ENCODE measurements around the gene KCNQ5. TPM values are rescaled to one million over a fixed set of nuclear protein-coding genes. Genes with fewer than 3 reads are reported as not detected.

KCNQ5 gene
- total and polyA plus RNA-seq, 11 donors: 0.06 to 0.18 TPM; not detected in 9

DNA sequence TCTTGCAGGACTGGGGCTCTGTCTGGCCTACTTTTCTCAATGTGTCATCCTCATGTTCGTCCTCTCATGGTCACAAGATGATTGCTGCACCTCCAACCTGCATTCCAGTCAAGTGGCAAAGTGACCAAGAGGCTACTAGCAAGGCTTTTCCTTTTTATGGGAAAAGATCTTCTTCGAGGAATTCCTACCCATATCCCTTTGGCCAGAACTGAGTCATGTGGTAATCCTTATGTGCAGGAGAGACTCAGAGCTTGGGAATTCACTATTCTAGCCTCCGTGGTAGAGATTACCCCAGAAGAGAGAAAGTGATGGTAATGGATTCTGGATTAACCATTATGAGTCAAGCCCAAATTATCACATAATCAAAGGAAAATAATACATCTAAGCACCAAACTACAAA, 162.7 kb downstream of the KCNQ5 start:
- WGBS, 4 donors: 63 to 75% (median 68%) methylated on average over 3 of the region's 3 CpGs
- intact Hi-C loops (cut with DNase I): no loop called here
- TF ChIP-seq, protein P1, sequence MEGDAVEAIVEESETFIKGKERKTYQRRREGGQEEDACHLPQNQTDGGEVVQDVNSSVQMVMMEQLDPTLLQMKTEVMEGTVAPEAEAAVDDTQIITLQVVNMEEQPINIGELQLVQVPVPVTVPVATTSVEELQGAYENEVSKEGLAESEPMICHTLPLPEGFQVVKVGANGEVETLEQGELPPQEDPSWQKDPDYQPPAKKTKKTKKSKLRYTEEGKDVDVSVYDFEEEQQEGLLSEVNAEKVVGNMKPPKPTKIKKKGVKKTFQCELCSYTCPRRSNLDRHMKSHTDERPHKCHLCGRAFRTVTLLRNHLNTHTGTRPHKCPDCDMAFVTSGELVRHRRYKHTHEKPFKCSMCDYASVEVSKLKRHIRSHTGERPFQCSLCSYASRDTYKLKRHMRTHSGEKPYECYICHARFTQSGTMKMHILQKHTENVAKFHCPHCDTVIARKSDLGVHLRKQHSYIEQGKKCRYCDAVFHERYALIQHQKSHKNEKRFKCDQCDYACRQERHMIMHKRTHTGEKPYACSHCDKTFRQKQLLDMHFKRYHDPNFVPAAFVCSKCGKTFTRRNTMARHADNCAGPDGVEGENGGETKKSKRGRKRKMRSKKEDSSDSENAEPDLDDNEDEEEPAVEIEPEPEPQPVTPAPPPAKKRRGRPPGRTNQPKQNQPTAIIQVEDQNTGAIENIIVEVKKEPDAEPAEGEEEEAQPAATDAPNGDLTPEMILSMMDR (IDR thresholded peaks at IDR 0.05): no peak
- no peak for TF ChIP-seq POLR2A (IDR thresholded peaks at IDR 0.05)

DNA sequence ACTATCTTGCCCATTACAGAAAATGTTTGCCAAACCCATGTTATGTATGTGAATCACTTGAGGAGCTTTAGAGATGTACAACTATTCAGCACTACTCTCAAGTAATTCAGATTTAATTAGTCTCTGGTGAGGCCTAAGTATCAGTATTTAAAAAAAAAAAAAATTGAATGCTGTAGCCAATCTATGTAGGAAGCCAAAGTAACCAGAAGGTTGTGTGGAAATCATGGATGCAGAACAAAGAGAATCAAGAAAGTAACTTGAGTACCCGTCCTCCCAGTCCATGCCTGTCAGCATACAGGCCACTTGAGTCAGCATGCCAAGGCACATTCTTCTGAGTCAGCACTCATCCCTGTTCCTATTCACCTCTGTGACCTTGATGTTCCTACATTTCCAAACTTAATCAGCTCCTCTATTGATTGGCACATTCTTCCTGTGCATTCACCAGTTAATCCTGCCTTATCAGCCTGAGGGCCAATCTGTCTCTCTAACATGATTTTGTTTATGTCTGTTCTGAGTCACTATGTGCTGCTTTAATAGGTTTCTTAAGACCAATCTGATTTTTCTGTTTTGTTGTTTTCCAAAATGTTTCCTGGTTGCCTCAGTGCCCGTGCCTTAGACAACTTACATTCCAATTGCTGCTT, 165.6 kb downstream of the KCNQ5 start:
- DNase-seq (no peak), ATAC-seq (no peak)
- TF ChIP-seq, protein P1 (IDR thresholded peaks at IDR 0.05): no peak
- no peak for TF ChIP-seq POLR2A (IDR thresholded peaks at IDR 0.05)
- Histone ChIP-seq H3K4me3 (no peak overlapping the region), H3K36me3 (no peaks in the 10 kb centered on the region), H3K27ac (no peak overlapping the region), H3K4me1 (peaks cover 0 to 19% (median 0%) of the 10 kb centered on the region in 12 donors), H3K9me3 (no peaks in the 10 kb centered on the region), H3K27me3 (no peaks in the 10 kb centered on the region)
- intact Hi-C loops (cut with DNase I): no loop called here
- WGBS, 4 donors: 24 to 39% (median 28%) methylated on average over 2 of the region's 2 CpGs

More for the DNA sequence above, 162.7 kb downstream of the KCNQ5 start:
- H3K4me1 ChIP-seq: peaks cover 0 to 19% (median 0%) of the 10 kb centered on the region in 12 donors
- no peaks in the 10 kb centered on the region for H3K36me3 ChIP-seq
- H3K27me3 ChIP-seq: no peaks in the 10 kb centered on the region
- no peak for ATAC-seq
- no peaks in the 10 kb centered on the region for H3K9me3 ChIP-seq
- H3K27ac ChIP-seq: no peak overlapping the region
- no peak for DNase-seq
- no peak overlapping the region for H3K4me3 ChIP-seq

DNA sequence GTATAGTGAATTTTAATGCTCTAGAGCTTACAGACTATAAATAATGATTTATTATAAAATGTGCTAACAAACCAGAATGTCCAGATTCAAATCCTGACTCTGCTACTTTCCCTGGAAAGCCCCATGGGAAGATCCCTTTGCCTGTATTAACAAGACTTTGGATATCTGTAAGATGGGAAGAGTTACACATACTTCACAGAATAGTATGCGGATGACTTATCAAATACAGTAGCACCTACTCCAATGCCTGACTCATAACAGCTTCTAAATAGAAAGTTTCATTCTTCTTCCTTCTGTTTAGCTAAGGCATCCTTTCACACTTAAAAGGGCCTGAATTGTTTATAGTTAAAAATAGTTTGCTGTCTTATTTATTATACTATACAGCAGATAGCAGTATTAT, 166.3 kb downstream of the KCNQ5 start:
- TF ChIP-seq, protein P1 (IDR thresholded peaks at IDR 0.05): no peak
- TF ChIP-seq POLR2A (IDR thresholded peaks at IDR 0.05): no peak
- Histone ChIP-seq H3K9me3 (no peaks in the 10 kb centered on the region), H3K36me3 (no peaks in the 10 kb centered on the region), H3K4me3 (no peak overlapping the region), H3K4me1 (peaks cover 0 to 17% (median 0%) of the 10 kb centered on the region in 12 donors), H3K27ac (no peak overlapping the region), H3K27me3 (no peaks in the 10 kb centered on the region)
- intact Hi-C loops (cut with DNase I): no loop called here
- 71 to 91% (median 80%) methylated on average over 1 of the region's 1 CpG for WGBS, 4 donors
- ATAC-seq (no peak), DNase-seq (no peak)

DNA sequence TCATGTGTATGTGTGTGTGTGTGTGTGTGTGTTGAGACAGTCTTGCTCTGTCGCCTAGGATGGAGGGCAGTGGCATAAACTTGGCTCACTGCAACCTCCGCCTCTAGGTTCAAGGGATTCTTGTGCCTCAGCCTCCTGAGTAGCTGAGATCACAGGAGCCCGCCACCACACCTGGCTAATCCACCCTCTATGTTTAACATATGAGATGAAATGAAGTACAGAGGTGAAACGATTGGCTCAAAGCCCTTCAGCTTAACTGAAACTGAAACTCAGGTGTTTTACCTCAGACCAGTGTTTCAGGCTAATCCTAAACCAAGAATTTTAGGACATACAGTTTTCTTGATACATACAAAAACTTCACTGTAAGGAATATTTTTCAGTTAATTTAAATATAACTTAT, 167.3 kb downstream of the KCNQ5 start:
- 85 to 92% (median 89%) methylated on average over 4 of the region's 4 CpGs for WGBS, 4 donors
- Histone ChIP-seq H3K4me1 (peaks cover 0 to 8% (median 0%) of the 10 kb centered on the region in 12 donors), H3K27me3 (no peaks in the 10 kb centered on the region), H3K4me3 (no peak overlapping the region), H3K9me3 (no peaks in the 10 kb centered on the region), H3K36me3 (no peaks in the 10 kb centered on the region), H3K27ac (no peak overlapping the region)
- ATAC-seq: no peak
- DNase-seq: no peak
- TF ChIP-seq, protein P1 (IDR thresholded peaks at IDR 0.05): no peak
- intact Hi-C loops (cut with DNase I): no loop called here
